ENCODE data around the gene NFILZ.
A peak's percentile ranks its signal among the peaks of the same experiment; 100 is the strongest.

NFILZ gene

DNA sequence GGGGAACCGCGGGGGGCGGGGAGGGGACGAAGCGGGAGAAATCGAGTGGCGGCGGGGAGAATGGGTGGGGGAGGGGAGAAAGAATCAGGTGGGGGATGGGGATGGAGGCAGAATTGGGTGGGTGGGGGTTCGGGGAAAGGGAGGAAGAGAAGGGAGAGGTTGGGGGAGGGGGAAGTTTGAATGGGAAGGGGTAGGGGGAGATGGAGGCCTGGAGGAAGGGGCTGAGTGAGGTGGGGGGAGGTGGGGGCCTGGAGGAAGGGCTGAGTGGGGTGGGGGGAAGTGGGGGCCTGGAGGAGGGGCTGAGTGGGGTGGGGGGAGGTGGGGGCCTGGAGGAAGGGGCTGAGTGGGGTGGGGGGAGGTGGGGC lies 19.5 kb upstream of the NFILZ start:
- H3K27me3 ChIP-seq (ENCODE audit: insufficient read depth, low read length, poor library complexity): no peaks in the 10 kb centered on the region
- H3K9me3 ChIP-seq (ENCODE audit: insufficient read depth, low read length, severe bottlenecking): no peaks in the 10 kb centered on the region
- H2AFZ ChIP-seq (ENCODE audit: low read depth, low read length): peak overlapping the region; percentile 94; the same call in 1 of the 2 replicates
- no peaks in the 10 kb centered on the region for H4K20me1 ChIP-seq (ENCODE audit: insufficient read depth, low read length)
- peak overlapping the region; percentile 97 for H3K4me2 ChIP-seq (ENCODE audit: insufficient read depth, low read length)
- H3K36me3 ChIP-seq (ENCODE audit: insufficient read depth, low read length): no peaks in the 10 kb centered on the region
- no peak for TF ChIP-seq EZH2 (IDR thresholded peaks at IDR 0.05; ENCODE audit: borderline replicate concordance, low read depth, low read length, severe bottlenecking)
- no peak for TF ChIP-seq CTCF (IDR thresholded peaks at IDR 0.05; ENCODE audit: borderline replicate concordance, extremely low read depth, low read length, poor library complexity, severe bottlenecking)
- H3K79me2 ChIP-seq (ENCODE audit: insufficient read depth, low read length): no peaks in the 10 kb centered on the region
- H3K9ac ChIP-seq (ENCODE audit: low read depth, low read length): peak overlapping the region; percentile 69; the same call in 1 of the 2 replicates
- peak overlapping the region in 1 of 2 experiments; percentile 82; a peak in 2 of 4 replicates for H3K4me3 ChIP-seq (ENCODE audit: low read depth in 1 of 2, low read length in 2 of 2)
- DNase-seq (no peak), ATAC-seq (ENCODE audit: insufficient read depth, low read depth) (no peak; the same call in 2 of the 3 replicates)
- peaks cover 15% of the 10 kb centered on the region for H3K4me1 ChIP-seq (ENCODE audit: insufficient read depth, low read length)
- H3K27ac ChIP-seq (ENCODE audit: low read length): no peak overlapping the region

DNA sequence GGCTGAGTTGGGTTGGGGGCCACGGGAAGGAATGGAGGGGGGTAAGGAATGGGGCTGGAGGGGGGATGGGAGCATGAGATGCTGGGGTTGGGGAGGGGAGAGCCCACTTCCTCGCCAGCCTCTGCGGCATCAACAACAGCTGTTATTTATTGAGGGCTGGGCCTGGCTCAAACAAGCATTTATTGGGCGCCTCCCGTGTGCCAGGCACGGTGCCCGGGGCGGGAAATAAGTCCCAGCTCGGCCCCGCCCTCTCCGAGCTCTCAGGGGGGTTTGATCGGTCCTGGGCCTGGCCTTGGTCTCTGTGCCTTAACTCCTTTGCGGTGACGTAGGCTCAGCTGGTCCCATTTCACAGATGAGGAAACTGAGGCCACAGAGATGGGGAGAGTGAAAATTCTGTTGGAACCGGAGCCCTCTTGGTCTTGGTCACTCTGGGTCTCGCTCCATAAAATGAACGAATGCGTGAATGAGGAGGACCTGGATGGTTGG lies 19.0 kb upstream of the NFILZ start:
- DNase-seq (peak; percentile 52), ATAC-seq (ENCODE audit: insufficient read depth, low read depth) (peak; percentile 36; the same call in 2 of the 3 replicates)
- Histone ChIP-seq H3K4me3 (ENCODE audit: low read depth in 1 of 2, low read length in 2 of 2) (no peak overlapping the region), H3K4me2 (ENCODE audit: insufficient read depth, low read length) (no peak overlapping the region), H3K27ac (ENCODE audit: low read length) (no peak overlapping the region), H3K9me3 (ENCODE audit: insufficient read depth, low read length, severe bottlenecking) (no peaks in the 10 kb centered on the region), H2AFZ (ENCODE audit: low read depth, low read length) (no peak overlapping the region), H3K9ac (ENCODE audit: low read depth, low read length) (no peak overlapping the region), H3K27me3 (ENCODE audit: insufficient read depth, low read length, poor library complexity) (no peaks in the 10 kb centered on the region), H3K4me1 (ENCODE audit: insufficient read depth, low read length) (peaks cover 15% of the 10 kb centered on the region), H4K20me1 (ENCODE audit: insufficient read depth, low read length) (no peaks in the 10 kb centered on the region), H3K36me3 (ENCODE audit: insufficient read depth, low read length) (no peaks in the 10 kb centered on the region), H3K79me2 (ENCODE audit: insufficient read depth, low read length) (no peaks in the 10 kb centered on the region)
- TF ChIP-seq CTCF (IDR thresholded peaks at IDR 0.05; ENCODE audit: borderline replicate concordance, extremely low read depth, low read length, poor library complexity, severe bottlenecking) (no peak), EZH2 (IDR thresholded peaks at IDR 0.05; ENCODE audit: borderline replicate concordance, low read depth, low read length, severe bottlenecking) (no peak)

- Histone ChIP-seq H3K27ac (ENCODE audit: low read length) (no peak overlapping the region), H3K27me3 (ENCODE audit: insufficient read depth, low read length, poor library complexity) (no peaks in the 10 kb centered on the region), H2AFZ (ENCODE audit: low read depth, low read length) (no peak overlapping the region), H3K9ac (ENCODE audit: low read depth, low read length) (no peak overlapping the region), H4K20me1 (ENCODE audit: insufficient read depth, low read length) (no peaks in the 10 kb centered on the region), H3K4me1 (ENCODE audit: insufficient read depth, low read length) (peaks cover 15% of the 10 kb centered on the region), H3K4me3 (ENCODE audit: low read depth in 1 of 2, low read length in 2 of 2) (no peak overlapping the region), H3K9me3 (ENCODE audit: insufficient read depth, low read length, severe bottlenecking) (no peaks in the 10 kb centered on the region), H3K79me2 (ENCODE audit: insufficient read depth, low read length) (no peaks in the 10 kb centered on the region), H3K4me2 (ENCODE audit: insufficient read depth, low read length) (no peak overlapping the region), H3K36me3 (ENCODE audit: insufficient read depth, low read length) (no peaks in the 10 kb centered on the region)
- TF ChIP-seq EZH2 (IDR thresholded peaks at IDR 0.05; ENCODE audit: borderline replicate concordance, low read depth, low read length, severe bottlenecking): no peak
- no peak for TF ChIP-seq CTCF (IDR thresholded peaks at IDR 0.05; ENCODE audit: borderline replicate concordance, extremely low read depth, low read length, poor library complexity, severe bottlenecking)
- DNase-seq (peak; percentile 10), ATAC-seq (ENCODE audit: insufficient read depth, low read depth) (peak; percentile 19; the same call in 1 of the 3 replicates)
Observed at GRCh38 chr19:8611877-8612806, 18.3 kb upstream of the NFILZ start.

Measured in DND-41 (cell line).